Measurements from ENCODE around the gene ZFP36L1.

DNA sequence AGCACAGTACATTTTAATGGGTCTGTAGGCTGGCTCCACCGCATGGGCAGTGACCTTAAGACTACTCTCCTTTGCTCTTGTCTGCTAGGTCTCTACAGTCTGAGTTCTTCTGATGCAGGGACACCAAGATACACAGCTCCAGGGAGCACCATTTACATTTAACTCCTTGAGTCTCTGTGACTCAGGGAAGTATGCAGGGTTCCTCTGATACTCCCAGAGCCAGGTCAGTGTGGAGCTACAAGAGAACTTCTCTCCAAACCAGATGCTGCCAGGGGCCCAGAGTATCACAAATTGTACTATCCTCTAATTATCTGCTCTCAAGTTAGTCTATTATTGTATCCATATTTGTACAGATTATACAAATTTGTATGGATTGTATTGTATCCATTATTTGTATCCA, 15.2 kb downstream of the ZFP36L1 start:
- TF ChIP-seq, protein P1, sequence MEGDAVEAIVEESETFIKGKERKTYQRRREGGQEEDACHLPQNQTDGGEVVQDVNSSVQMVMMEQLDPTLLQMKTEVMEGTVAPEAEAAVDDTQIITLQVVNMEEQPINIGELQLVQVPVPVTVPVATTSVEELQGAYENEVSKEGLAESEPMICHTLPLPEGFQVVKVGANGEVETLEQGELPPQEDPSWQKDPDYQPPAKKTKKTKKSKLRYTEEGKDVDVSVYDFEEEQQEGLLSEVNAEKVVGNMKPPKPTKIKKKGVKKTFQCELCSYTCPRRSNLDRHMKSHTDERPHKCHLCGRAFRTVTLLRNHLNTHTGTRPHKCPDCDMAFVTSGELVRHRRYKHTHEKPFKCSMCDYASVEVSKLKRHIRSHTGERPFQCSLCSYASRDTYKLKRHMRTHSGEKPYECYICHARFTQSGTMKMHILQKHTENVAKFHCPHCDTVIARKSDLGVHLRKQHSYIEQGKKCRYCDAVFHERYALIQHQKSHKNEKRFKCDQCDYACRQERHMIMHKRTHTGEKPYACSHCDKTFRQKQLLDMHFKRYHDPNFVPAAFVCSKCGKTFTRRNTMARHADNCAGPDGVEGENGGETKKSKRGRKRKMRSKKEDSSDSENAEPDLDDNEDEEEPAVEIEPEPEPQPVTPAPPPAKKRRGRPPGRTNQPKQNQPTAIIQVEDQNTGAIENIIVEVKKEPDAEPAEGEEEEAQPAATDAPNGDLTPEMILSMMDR (IDR thresholded peaks at IDR 0.05): no peak
- TF ChIP-seq POLR2A (IDR thresholded peaks at IDR 0.05): no peak
